ENCODE data around the gene IRF2BPL.
"Not testable (repeated sequence)": the region's sequence is repeated elsewhere in the genome, so short reads cannot be mapped to it uniquely, and the experiment has no call there.

Gene IRF2BPL

DNA sequence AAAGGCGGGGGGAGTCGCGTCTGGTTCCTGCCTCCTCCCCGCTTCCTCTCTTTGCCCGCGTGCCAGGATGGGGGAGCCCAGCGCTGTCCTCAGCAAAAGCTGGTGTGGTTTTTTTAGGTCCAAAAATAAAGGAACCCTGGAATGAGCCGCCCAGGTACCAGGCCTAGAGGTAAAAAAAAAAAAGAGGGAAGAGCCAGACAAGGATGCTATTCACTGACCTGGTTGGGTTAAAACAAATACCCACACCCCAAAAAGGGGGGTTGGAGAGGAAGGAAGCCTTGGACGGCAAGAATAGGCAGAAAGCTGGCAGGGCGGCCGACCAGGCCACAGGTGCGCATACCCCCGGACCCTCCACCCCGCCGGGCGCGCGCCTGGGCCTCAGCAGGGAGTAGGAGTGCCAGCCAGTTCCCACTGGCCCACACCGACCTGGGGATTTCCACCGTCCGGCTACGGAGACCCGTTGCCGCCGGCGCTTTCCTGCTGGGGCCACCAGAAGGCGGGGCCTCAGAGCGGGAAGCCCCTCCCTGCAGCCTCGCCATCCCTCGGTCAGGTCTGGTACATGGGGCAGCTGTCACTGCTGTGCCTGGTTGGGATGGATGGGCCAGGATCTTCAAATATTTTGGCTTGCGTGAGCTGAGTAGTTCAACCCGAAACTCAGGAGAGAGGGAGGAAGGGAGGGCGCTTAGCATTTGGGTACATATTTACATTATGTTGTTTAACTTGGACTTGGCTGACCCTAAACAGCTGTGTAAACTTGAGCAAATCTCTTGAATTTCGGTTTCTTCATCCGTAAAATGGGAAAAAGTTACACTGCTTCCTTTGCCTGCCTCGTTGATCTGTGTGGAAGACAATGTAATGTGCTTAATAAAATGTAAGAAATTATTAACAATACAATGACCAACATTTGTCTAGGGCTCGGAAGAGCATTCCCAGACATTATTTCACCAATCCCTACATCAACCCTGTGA, 5.4 kb upstream of the IRF2BPL start:
- FAIRE-seq: no peak

DNA sequence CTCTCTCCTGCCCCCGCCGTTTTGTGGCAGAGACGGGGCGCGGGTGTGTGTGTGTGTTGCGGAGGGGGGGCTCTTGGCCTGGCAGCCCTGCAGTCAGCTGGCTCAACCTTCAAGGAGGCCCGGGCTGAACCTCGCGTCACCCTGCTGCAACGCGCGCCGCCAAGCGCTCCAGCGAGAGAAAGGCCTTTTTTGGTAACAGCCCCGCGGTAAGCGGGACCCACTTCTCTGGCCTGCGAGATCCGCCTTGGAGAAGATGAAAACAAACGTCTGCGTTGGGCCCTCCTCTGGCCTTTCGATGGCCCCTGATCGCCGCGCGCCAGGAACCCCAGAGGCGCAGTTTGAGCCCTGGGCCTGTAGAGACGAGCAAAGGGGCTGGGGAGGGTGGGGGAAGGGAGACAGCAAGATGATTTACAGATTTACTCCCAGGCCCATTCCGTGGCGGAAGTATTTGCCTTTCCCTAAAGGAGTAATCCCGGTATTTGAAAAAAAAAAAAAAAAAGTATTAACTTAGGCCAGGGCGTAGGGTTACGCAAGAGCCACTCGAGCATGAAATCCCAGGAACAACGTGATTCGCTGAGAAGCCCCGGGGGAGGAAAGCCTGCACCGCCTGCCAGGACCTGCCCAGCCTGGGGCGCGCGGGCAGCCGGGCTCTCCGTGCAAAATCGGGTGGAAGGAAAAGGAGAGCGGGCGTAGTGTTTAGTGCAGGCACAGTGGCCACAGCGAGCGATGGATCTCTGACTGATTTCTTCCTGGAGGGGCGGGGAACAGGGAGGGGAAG, 4.5 kb upstream of the IRF2BPL start:
- no peak for FAIRE-seq

DNA sequence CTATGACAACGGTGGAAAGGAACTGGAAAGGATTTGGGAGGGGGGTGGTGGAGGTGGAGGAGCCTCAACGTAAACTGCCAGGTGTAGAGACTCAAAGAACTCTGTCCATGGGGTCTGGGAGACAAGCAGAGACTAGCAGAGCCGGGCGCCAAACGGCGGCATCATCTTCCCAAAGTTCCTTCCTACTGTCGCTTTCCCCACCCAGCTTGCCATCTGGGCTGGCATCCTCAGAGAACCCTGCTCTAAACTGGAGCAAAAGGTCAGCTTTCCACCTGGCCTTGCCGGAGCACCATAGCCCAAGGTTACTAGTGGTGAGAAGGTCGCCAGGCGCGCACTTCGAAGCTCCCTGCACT, 4.0 kb upstream of the IRF2BPL start:
- FAIRE-seq: no peak

- no peak for FAIRE-seq
Observed at GRCh38 chr14:77031759-77032490, 3.4 kb upstream of the IRF2BPL start.

- no peak for FAIRE-seq
Observed at GRCh38 chr14:77027538-77028383, 747 bp downstream of the IRF2BPL start.

DNA sequence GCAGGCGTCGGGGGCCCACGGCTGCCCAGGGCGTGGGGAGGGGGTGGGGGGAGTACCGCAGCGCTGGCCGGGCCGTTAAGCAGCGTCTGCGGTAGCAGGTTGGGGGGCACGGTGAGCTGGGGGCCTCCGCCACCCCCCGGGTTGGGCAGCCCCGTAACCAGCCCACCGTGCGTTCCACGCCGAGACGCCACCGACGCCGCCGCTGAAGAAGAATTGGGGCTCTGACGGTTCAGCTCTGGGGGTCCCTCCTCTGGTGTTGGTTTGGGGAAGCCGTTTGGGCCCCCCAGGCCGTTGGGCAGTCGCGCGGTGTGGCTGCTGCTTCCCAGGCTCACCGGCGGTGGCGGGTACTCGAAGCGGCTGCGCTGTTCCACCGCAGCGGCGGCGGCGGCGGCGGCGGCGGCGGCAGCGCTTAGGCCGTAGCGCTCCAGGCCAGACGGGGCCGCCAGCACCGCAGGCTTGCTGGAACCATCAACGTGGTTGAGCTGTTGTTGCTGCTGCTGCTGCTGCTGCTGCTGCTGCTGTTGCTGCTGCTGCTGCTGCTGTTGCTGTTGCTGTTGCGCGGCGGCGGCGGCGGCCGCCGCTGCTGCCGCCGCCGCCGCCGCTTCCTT, 1.5 kb downstream of the IRF2BPL start:
- no peak for FAIRE-seq

- no peak for FAIRE-seq
Observed at GRCh38 chr14:77026166-77026929, 2.2 kb downstream of the IRF2BPL start.

DNA sequence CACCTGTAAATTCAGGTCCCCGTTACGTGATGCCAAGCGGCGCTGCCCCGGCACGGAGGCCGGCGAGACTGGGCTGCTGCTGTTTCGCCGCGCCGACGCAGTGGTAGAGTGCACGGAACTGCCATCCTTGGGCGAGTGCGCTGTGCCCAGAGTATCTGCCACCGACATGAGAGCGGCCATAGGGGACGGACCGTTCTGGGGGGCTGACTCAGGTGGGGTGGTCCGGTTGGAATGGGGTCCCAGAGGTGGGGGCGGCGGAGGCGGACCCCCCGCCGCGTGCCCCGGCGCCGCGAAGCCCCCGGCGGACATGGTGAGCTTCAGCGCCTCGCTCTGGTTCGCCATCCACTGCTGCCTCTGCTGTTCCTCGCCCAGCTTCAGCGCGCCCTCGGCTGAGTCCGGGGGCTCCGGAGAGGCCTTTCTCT, 2.8 kb downstream of the IRF2BPL start:
- FAIRE-seq: no peak

DNA sequence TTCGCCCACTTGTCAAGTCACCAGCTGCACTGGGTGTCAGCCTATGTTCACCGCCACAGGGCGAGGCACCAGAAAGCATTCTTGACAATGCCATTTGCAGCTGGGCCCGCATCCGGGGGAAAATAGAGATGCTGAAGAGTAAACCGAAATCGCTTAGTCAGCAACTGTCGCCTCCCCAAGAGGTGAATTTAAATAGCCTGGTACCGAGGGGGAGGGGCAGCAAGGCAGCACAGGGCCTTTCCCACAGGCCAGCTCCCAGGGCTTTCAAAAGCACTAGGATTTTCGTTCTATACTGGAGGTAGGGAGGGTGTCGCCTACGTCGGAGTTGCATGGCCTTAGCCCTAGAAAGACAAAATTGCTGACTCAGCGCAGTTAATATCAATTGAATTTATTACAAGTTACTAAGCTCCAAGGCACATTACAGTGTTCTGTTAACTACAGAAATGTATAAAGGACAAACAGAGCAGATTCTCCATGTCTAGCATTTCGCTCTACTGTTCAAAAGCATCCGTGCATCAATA, 4.3 kb downstream of the IRF2BPL start:
- no peak for FAIRE-seq

GRCh38 chr14:77023001-77023996, 5.2 kb downstream of the IRF2BPL start:
- no peak for FAIRE-seq

DNA sequence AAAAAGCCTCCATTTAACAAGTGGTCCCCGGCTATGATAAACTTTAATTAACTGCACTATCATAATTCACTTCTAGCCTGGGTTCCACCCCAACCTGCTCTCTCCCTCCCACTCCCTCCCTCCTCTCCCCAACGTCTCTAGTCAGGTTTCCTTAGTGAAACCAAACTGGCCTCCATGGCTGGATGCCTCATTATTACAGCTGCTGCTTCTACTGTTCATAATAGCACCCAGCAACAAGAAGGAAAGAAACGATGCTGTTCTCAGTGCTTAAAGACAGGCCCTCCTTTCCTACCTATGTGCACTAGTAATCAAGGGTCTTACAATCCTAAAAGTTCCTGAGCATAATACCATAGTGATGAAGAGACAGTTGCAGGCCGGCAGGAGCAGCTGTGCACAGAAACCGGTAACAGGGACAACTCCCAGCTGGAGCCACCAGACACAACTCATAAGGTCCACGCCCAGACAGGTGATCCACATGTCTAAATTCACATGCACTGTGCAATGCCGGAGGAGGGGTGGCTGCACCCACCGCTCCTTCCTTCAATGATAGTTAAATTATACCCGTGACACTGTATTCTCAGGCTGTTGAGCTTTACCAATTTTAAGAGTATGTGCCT, 6.2 kb downstream of the IRF2BPL start:
- FAIRE-seq: no peak

DNA sequence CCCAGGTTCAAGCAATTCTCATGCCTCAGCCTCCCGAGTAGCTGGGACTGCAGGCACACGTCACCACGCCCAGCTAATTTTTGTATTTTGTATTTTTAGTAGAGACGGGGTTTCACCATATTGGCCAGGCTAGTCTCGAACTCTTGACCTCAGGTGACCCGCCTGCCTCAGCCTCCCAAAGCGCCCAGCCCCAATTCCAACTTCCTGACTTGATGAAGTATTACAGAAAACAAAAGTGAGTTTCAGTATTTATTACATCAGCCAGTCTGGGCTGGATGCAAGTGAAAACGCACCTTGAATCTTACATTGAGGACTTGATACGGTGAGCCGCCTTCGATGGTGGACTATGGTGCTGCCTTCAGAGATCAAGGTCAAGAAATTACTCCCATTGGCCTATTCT, 7.1 kb downstream of the IRF2BPL start:
- not testable (repeated sequence) for FAIRE-seq

- no peak for FAIRE-seq
Observed at GRCh38 chr14:77018785-77019184, 9.7 kb downstream of the IRF2BPL start.

DNA sequence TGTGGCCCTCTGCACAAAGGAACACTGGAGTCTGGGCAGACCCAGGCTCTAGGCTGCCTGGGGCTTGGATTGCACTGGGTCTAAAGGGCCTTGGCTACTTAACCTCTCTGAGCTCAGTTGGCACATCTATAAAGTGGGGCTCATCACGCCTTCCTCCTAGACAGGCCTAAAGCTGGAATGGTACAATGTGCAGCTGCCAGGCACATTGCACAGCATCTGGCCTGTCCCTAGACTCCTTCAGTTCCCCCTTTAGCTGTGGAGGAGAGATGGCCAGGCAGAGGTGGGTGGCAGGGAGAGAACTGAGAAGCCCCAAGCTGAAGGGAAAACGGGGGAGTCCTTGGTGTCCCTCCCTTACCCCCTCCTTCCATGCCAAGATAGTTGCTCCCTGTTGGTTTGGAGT, 10.8 kb downstream of the IRF2BPL start:
- FAIRE-seq: no peak

- FAIRE-seq: no peak
Observed at GRCh38 chr14:77014734-77015133, 13.8 kb downstream of the IRF2BPL start.

DNA sequence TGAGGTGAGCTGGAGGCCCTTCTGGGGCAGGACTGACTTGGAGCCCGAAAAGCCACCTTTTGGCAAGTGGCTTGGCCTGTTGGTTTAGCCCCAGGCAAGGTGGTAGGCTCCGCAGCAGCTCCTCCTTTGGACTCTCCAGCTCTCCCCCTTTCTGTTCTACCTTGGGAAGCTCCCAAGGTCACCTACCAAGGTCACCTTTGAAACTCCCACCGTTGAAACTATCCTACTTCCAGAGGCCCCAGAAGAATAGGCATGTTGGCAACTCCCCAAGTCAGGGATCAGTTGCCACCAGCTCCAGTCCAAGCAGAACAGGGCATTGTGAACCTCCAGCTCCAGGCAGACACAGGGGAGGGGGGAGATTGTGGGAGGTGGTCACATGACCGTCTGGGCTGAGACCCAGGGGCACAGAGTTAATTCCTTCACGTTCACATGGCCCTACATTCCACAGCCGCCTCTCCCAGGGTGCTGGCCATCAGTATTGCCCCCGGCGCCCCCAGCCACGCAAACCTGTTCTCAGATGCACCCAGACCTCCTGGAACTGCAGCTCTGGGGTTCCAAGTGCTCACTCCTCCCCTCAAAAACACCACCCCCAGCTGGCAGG, 14.4 kb downstream of the IRF2BPL start:
- no peak for FAIRE-seq

GRCh38 chr14:77012193-77012765, 16.2 kb downstream of the IRF2BPL start:
- FAIRE-seq: no peak

DNA sequence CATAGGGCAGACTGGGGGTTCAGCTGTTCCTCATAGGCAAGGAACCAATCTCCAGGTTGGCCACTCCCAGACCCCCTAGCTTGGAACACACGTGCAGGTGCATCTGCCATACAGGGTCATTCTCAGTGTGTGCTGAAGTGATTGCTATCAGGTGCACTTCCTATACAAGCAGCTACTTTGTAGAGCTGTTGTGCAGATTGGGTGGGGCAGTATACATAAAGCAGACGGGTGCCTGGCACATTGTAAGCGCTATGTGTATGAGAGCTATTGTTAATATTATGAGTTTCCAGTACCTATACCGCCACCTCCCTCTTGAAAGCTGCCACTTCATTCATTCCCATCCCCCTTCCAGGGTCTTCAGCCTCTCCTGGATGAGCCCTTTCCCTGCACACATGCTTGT, 17.3 kb downstream of the IRF2BPL start:
- no peak for FAIRE-seq

Measured in colon (tissue), 2 donors.